SHP77 treated with DMSO at 0.1 percent for 48 hours (cell line): ENCODE measurements around the gene RGL4.

Source experiments
- DNase-seq: peaks from one replicate; lab custom pipeline; 2025; lab: John Stamatoyannopoulos, UW

Gene RGL4

DNA sequence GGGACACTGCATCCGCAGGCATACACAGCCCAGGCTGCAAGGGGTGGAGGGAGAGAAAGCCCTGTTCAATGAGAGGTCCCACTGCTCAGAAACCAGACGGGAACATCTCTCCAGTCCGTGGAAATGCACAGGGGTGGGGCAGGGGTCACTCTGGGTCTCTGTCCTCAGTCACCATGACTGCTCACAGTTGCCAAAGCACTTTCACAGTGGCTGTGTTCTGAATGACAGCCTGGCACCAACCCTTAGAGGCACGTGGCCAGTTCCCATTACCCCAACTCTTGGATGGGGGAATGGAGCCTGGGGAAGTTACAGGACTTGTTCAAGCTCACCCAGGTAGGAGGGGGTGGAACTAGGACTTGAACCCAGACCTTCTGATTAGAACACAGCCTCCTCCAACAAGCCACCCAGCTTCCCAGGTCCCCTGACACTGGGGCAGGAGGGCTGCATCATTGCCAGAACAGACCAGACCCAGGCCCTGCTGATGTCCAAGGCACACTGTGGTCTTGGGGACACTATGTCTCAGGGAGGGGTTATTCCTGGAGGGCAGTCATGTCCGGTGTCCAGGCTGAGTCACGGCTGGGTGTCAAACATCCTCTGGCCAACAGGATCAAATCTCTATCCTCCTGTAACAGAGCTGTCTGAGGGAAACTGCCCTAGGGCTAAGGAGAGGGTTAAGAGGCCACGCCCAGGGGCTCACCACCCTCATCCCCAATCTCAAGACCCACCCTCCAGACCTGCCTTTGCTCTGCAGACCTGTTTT is 51.9 kb downstream of the RGL4 start:
- no peak for DNase-seq

DNA sequence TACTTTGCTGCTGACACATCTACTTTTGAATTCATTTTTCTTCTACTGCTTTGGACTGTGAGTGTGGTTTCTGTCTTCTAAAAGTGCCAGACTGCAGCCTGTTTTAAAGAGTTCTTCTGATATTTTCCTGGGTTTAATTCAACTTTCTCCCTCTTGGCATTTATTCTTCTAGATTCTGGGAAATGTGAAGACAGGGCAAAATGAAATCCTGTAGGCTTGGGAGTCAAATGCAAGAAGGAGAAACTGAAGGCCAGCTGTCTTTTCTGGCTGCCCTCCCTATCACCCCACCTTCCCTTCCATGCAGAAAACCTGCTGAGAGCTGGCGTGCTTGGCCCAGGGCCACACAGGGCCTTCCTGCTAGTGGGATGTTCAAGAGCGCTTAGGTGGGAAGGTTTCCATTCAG is 52.5 kb downstream of the RGL4 start:
- no peak for DNase-seq

DNA sequence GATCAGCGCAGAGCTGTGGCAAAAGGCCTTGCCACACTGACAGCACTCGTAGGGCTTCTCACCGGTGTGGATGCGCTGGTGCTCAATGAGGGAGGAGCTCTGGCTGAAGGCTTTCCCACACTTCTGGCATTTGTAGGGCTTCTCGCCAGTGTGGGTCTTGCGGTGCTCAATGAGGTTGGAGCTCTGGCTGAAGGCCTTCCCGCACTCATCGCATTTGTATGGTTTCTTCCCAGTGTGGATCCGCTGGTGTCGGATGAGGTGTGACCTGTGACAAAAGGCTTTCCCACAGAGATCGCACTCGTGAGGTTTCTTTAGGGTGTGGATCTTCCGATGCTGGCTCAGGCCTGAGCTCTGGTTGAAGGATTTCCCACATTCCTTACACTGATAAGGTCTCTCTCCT is 53.2 kb downstream of the RGL4 start:
- DNase-seq = no peak

DNA sequence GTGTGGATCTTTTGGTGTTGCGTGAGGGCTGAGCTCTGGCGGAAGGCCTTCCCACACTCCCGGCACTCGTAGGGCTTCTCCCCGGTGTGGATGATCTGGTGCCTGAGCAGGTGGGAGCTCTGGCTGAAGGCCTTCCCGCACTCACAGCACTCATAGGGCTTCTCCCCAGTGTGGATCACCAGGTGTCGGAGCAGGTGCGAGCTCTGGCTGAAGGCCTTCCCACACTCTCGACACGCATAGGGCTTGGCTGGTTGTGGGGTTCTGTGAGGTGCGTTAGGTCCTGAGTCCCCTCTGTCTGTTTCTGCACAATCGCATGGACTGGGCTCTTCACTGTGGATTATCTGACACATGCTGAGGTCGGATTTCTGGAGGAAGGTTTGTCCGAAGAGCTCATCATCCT is 53.7 kb downstream of the RGL4 start:
- no peak for DNase-seq

DNA sequence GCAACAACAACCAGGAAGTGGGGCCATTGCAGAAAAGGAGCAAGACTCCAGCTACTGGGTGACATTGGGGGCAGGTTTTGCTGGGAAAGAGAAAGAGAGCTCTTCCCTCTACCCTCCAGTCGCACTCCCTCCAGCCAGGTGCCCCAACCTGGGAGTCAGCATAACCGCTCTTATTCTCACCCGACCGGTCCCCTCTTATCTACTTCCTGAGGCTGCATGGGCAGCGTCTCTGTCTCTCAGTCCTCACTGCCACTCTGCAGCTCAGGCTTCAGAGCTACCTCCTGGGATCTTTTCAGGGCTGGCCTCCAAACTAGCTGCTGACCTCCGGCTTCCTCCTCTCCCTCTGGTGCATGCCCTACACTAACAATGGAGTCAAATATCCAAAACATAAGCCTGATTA is 55.0 kb downstream of the RGL4 start:
- no peak for DNase-seq
